Activated T-helper 9 cell treated with anti-CD3 and anti-CD28 coated beads, Interleukin-2, amount 50 U/mL, for 16 hours (primary cell): ENCODE results near the gene MGAT3.

Source experiments
- DNase-seq: peaks from one replicate; pipeline ENCODE4 v3.0.0-alpha.2; 2020; ENCODE audit warnings: low read depth

MGAT3 gene

DNA sequence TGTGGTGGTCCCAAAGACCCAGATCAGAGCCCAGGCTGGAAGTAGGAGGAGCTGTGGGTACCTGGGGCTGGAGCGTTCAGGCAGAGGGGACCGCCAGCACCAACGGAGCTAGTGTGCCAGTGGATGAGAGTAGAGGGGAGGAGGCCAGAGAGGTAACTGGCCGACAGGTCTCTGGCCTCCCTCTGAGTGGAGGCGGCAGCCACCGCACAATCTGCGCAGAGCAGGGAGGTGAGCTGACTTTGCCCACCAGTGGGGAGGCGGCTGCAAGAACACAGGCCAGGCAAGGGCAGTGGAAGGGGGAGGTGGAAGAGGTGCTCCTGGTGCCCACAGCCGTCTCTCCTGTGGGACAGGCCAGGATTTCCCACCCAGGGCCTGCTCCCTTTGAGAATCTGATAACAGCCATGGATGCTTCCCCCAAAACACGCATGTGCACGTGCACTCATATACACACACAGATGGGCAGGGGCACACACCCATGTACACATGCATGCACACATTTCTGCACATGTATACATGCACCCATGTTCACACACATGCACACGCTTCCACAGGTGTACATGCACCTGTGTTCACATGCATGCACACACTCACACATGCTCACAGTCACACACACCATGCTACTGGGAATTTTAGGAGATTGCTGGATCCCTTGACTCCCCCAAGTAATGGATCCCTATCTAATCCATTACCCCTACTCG, 6.4 kb upstream of the MGAT3 start:
- no peak for DNase-seq

DNA sequence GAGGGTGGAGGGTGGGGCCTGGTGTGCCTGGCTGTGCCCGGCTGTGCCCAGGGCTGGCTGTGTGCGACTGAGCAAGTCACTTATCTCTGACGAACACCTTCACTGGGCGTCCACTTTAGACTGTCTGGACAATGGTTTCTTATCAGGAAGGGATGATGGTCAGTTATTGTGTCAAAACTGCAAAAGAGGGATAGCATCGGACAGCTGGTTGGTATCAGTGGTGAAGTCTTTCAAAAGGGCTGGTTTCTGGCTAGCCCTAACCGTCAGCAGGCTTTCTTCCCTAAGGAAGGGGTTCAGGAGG, 4.1 kb upstream of the MGAT3 start:
- DNase-seq = no peak

DNA sequence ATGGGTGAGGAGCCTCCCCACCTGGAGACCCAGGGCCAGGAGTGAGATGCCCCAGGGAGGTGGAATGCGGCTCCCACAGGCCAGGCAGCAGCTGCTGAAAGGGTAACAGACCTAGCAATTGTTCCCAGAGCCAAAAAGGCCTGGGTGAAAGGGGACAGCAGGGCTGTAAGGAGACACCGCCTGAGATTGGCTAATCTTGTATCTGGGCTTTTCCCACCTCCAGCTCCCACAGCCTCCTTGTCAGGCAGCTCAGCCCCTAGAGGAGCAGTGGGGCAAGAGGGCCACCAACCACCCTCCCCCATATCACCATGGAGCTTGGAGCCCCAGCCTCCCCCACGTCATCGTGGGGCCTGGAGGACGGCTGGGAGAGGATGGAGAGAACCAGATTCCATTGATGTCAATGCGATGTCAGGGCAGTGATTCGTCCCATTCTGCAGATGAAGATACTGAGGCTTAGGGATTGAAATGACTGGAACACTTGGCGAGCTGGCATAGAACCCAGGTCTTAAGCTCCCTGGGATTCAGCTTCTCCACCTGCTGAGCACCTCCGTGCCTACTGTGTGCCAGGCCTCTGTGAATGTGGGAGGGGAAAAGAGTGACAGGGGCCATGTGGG, 2.9 kb upstream of the MGAT3 start:
- DNase-seq = no peak

DNA sequence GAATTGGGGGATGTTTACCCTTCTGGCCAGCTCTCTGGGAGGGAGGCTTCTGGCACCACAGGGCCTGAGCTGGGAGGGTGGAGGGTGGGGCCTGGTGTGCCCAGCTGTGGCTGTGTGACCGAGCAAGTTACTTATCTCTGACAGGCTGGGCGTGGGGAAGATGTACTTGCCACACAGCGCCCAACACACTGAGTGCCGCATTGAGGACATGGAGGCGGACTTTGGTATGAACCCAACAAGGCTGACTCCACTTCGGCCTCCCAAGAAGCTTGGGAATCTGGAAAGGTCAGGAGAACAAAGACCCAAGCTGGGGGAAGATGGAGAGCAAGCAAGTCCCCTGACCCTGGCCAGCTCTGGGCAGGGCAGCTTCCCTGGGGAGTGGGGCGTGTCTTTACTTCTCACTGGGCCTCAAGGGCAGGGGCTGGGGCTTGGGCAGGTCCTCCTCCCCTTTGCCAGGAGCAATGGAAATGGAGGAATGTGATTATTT, 2.4 kb upstream of the MGAT3 start:
- no peak for DNase-seq

DNA sequence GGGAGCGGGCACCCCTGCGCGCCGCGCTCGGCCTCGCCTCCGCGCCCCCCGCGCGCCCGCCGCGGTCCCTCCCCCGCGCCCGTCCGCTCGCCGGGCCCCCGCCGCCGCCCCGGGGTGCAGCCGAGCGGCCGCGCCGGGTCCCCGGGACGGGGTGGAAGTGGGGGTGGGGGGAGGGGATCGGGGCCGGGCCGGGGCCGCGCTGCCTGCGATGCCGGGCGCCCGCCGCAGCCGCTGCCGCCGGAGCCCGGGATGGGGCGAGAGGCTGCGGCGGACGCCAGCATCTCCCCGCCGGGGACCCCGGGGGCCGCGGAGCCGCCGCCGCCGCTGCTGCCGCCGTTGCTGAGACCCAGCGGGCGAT, 365 bp downstream of the MGAT3 start:
- no peak for DNase-seq

DNA sequence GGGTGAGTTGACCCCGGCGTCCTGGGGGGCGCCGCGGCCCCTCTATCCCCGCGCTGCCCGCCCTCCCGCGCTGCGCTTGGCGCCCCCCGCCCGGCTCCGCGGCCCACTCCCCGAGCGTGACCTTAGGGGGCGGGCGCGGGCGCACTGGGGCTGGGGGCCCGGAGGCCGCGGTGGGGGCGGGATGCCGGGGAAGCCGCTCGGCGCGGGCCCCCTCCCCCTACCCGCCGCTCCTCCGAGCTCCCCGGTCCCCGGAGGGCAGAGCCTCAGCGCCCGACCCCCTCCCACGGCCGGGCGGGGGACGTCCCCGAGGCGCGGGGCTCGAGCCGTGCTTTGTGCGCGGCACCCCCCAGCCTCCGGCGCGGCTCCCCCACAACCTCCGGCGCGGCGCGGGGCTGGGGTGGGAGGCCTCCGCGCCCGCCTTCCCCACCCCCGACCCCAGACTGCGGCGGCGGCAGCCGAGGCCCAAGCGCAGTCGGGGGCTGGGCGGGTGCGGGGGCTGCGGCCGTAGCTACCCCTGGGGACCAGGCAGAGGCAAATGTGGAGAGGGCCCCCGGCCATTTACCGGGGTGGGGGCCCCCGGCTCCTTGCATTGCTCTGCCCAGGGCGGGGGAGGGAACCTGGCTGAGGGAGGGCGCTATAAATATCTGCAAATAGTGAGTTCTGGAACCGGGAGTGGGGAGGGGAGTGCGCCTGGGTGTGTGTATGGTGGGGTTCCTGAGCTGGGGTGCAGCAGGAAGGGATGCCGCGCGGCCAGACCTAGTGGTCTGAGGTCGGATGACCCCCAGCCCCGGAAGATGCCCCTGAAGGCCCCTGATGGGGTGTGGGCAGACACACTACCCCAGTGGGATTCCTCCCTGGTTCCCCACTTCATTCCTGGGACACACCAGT, 988 bp downstream of the MGAT3 start:
- no peak for DNase-seq

DNA sequence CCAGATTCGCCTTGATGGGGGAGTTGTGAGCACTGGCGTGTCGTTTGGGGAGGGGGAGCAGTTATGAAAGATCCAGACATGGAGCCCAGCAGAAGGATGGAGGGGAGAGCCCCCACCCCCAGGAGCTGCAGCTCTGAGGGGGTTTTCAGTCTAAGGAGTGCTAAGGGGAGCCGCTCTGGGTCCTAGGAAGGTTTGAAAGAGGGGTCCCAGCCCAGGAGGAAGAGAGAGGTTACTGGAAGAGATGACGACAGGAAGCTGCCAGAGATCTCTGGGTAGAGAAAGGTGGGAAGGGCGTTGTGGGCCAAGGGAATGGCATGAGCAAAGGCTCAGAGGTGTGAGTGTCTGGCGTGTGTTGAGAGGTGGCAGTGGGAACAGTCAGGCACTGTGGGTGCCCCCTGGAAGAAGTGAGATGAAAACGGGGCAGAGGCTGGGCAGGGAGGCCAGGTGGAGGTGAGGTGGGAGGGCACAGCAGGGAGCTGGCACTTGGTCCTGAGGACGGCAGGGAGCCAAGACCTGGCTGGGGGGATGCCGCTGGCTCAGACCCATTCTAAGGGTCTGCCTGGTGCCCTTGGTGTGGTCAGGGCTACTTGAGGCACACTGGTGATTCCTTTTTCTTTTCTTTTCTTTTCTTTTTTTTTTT, 1.8 kb downstream of the MGAT3 start:
- no peak for DNase-seq

DNA sequence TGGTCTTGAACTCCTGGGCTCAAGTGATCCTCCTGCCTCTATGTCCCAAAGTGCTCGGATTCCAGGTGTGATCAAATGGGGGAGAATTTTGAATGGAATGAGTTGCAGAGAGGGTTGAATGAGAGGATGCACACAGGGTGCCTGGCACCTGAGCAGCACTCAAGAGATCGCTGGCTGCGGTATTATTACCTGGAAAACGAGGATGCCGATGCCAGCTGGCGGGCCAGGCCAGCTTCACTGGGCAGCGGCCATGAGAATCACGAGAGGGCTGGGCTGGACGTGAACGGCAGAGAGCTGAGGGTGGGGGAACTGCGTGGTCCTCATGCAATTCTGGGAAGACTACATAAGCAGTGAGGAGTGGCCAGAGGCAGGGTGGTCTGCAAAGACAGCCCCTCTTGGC, 2.9 kb downstream of the MGAT3 start:
- DNase-seq = no peak

DNA sequence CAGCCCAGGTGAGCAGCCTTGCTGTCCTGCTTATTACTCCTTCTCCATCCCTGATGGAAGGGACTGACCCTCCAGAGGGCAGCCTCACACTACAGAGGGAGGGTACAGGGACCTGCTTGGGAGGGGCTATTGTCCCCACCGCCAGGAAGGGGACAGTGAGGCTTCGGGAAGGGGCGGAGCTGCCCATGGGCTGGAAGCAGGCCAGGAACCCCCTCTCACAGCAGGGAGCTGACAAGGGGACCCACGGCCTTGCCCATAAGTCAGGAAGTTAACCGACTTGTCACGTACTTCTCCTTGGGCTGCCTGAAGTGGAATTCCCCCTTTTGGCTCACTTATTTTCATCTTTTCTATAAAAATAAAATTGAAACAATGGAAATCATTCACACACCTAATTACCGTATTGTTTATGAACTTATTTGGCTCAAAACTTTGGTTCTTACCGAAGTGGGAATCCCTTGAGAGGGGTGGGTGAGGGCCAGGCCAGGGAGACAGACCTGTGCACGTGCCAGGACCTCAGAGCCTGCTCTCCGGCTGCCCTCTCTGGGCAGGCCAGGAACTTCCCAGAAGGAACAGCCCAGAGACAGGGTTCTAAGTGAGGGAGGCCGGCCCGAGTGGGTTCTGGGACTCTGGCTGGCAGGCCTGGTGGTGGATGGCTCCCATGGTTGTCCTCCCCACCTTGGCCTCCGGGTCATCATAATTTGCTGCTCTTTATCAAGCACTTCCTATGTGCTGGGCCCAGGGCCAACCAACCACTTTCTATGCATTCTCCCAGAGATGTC, 5.8 kb downstream of the MGAT3 start:
- DNase-seq = no peak

DNA sequence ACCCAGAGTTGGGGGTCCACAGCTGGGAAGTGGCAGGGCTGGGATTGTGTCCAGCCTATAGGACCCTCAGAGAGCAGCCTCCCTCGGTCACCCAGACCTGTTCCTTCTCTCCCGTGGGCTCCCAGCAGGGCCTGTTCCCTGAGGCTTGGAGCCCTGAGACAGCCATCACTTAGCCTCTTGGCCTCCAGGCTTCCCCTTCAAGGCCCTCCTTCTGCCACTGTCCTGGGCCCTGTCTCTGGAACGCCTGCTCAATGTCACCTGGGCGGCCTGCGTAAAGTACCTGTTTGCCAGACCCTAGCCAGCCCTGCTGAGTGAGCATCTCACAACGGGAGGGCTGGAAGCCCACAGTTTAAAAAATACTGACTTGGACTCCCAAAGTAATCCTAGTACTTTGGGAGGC, 6.5 kb downstream of the MGAT3 start:
- no peak for DNase-seq

DNA sequence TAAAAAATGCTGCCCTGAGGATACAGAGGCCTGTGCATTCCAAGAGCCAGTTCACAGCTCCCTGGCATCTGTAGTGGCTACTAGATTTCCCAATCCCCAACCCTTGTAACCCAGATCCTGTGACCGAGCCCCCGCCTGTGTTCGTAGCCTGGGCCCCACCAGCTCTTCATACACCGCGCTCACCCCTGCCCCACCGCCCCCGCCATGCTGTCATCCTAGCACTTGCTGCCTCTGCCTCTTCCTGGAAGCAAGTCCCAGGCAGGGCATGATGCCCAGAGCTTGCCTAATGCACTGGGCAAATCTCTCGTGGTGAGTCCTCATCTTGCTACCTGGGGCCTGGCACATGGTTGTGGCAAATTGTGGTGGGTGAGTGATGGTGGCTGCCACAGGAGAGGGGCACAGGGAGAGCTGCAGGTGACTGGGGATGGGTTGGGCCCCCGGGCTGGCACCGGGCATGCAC, 7.1 kb downstream of the MGAT3 start:
- no peak for DNase-seq

DNA sequence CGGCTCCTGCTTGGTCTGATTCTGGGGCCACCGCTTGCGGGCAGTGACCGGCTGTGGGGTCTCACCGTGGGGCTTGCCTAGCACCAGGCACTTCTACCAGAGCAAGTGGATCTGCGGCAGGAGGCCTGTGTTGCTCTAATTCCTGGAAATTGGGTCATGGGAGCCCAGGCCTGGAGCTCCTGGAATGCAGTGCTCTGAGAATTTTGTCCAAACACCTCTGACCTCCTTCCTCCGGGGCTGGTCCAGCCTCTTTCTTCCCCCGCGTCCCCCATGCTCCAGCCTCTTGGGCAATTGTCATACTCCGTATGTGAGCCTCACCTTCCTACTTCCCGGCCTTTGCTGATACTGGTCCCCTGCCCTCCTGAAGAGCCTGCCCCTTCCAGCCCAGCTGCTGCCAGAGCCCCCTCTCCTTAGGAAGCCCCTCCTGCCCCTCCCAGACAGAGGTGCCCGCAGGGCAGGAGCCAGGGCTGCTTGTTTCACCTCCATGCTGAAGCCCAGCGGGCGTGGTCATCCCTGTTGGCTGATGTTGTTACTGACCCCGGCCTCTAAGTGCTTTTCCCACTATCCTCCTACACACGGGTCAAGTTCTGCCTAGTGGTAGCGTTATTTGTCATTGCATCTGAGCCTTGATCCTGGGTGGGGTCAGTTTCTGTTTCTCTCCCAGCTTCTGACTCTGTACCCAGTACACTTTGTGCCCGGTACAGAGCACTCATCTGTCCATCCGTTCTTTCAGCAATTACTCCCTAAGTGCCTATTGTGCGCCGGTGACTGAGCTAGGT, 9.6 kb downstream of the MGAT3 start:
- DNase-seq = no peak

DNA sequence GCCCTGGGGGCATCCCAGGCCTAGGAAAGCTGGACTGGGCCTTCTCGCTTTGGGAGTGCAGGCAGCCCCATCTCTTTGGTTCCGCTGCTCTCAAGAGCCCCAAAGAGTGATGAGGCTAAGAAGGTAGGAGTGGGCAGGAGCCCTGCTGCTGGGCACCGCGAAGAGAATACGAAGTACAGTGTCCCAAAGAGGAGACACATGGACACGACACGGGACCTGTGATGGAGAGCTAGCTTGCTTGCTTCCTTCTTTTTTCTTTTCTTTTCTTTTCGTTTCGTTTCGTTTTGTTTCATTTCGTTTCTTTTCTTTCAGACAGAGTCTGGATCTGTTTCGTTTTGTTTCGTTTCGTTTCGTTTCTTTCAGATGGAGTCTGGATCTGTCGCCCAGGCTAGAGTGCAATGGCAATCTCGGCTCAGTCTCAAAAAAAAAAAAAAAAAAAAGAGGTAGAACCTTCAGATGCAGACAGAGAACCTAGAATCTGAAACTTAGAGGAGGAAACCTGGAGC, 10.6 kb downstream of the MGAT3 start:
- no peak for DNase-seq

DNA sequence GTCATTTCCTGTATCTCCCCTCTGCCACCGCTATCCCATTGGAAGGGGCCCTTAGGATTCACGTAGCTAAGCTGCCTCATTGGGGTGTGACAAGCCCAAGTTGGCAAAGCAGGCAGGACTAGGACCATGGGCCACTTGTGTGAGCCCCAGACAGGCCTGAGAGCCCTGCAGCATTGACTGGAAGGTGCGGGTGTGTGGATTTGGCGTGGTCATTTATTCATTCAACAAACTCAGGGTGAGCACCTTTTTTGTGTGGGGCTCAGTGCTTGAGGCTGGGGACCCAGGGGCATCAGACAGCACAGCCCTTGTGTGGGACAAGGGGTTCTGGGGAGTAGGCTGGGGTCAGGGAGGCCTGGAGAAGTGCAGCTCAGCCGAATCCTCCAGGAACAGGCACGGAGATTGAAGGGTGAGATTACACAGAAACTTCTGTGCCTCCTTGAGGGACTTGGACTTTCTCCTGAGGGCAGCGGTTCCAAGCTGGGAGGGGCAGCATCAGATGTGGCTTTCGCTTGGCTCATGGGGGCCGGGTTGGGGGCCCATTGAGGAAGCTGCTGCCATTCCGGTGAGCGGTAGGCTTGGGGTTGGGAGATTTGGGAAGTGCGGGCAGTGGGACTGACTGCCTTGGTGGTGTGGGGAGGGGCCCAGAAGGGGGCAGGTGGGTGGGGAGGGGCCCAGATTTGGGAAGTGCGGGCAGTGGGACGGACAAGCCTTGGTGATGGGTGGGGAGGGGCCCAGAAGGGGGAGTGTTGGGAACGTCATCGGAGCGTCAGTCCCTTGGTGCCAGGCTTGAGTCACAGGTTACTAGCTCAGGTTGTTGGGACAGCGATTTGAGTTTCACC, 11.9 kb downstream of the MGAT3 start:
- no peak for DNase-seq

DNA sequence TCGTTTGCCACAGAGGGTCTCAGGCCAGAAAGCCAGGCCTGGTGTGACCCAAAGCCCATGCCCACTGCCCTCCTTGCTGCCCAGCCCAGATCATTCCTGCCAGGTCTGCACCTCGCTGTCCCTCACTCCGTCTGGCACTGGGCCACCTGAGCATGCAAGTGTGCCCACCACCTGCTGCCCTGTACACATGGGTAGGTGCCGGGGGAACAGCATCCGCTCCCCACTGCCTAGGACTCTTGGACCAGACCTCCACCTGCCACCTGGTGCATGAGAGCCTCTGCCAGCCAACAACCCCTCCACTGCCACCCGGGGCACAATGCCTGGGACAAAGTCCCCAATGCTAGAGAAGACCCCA, 12.5 kb downstream of the MGAT3 start:
- no peak for DNase-seq

DNA sequence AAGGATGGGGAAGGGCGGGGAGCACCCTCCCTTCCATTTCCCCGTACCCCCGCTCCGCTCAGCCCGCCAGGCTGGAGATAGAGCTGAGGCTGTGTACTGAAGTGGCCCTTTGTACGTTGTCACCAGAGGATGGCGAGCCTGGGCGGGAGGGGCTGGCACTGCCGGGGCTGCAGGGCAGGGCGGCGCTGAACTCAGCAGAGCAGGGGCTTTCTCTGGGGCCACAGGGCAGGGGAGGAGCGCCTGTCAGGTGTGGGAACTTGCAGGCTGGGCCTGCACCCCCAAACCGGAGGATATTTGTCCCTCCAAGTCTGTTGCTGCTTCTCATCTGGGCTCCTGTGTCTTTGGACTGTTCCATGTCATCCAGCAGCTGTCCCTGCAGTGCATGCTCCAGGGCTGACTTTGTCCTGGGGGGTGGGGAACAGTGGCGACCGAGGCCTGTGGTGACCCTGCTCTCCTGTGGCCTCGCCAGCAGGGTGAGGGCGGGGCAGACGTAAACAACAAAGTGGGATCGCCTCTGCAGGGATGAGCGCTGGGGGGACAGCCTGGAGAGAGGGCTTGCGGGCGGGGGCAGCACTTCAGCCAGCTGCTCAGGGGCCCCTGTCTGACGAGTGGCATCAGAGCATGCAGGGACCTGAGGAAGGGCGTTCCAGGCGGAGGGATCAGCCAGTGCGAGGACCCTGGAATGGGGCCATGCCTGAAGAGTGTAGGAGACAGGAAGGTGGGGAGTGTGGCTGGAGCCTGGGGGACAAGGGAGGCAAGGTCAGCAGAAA, 13.1 kb downstream of the MGAT3 start:
- no peak for DNase-seq

DNA sequence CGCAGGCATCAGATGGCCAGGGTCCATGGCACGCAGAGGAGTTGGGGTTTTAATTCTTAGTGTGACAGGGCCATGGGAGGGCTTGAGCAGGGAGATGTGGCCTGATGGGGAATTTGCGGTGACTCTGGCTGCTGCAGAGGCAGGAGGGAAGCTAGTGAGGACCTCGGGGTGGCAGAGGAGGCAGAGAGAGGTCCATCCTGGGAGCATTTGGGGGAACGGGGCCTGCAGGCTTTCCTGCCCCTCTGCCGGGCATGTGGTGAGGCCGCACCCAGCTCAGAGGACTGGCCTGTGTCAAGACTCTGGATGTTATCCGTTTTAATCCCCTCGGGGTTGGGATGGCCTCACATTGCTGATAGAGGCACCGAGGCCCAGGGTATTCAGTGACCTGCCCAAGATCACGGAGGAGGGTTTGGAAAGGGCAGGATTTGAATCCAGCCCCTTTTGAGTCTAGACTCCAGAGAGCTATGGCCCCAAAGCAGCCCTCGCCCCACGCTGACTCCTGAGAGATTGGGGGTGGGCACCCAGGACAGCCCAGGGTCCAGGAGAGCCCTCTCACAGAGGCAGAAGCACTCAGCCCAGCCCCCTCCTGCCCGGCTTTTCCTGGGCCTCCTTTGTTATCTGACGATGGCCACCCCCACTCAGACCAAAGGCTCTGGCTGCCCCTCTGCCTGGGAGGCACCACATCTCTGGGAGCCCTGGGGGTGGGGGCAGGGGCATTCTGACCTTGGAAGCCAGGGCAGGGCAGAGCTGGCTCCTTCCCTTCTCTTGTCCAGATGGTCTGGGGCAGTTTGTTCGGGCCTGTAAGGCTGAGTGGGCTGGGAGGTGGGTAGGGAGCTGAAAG, 13.9 kb downstream of the MGAT3 start:
- no peak for DNase-seq

DNA sequence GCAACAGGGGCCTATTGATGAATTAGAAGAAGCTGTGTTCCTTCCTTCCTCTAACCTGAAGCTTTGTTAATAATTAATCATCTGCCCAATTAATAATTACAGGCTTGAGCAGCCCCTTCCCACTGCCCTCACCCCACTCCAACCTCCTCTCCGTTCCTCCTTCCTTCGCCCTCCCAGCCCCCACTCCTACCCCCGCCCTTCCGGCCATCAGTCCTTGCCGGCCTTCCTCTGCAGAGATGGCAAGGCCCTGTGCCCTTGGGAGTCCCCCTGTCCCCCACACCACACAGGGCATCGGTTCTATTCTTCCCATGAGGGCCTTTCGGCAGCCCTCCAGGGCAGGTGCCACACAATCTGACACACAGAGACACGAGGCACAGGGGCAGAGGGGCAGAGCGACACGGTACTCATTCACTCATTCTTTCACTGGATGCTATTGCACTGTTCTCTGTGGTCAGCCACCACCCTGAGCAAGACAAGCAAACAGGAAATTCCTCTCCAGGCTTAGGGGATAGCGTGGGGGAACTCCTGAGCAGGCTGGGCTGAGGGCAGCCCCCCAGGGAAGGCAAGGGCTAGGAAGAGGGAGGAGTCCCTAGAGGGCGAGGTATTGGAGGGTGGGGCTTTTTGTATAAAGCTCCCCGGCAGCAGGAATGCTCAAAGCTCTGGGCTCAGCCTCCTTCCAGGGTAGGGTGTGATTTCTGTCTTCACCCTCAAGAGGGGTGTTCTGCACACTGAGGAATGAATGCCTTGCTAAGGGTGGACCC, 14.7 kb downstream of the MGAT3 start:
- DNase-seq = no peak
